HepG2 (cell line): ENCODE results near the gene NT5C3B. TPM values are rescaled to one million over a fixed set of nuclear protein-coding genes. Genes with fewer than 3 reads are reported as not detected.

Experiments used
- AFF4 ChIP-seq: sonication (generic); formaldehyde crosslinking; IDR thresholded peaks from 2 replicates; pipeline ENCODE4 v1.4.0; 2020; ENCODE audit warnings: missing genetic modification reagents
- BRD4 ChIP-seq: sonication (generic); formaldehyde crosslinking; IDR thresholded peaks from 2 replicates; pipeline ENCODE4 v1.4.0; 2020; ENCODE audit warnings: missing genetic modification reagents
- DBP ChIP-seq: sonication (generic); formaldehyde crosslinking; IDR thresholded peaks from 2 replicates; pipeline ENCODE4 v1.4.0; 2020; ENCODE audit warnings: missing genetic modification reagents; ENCODE audit errors: not compliant biosample characterization
- E2F2 ChIP-seq: sonication (generic); formaldehyde crosslinking; IDR thresholded peaks from 2 replicates; pipeline ENCODE4 v1.4.0; 2020; ENCODE audit warnings: missing genetic modification reagents, borderline replicate concordance
- HOMEZ ChIP-seq: IDR thresholded peaks from 2 replicates; pipeline ENCODE4 v1.6.1; 2016; ENCODE audit warnings: low read depth
- NFKBIZ ChIP-seq: IDR thresholded peaks from 2 replicates; pipeline ENCODE4 v1.6.1; 2018; ENCODE audit warnings: missing genetic modification reagents, missing compliant biosample characterization
- NR2F2 ChIP-seq: IDR thresholded peaks from 2 replicates; pipeline ENCODE4 v1.6.1; 2012; ENCODE audit warnings: low read depth, inconsistent platforms, borderline replicate concordance
- TEAD3 ChIP-seq: optimal IDR thresholded peaks from 2 replicates; pipeline ENCODE3; 2016; ENCODE audit warnings: borderline replicate concordance
- ZBTB33 ChIP-seq: sonication (generic); formaldehyde crosslinking; IDR thresholded peaks from 2 replicates; pipeline ENCODE4 v1.4.0; 2020; ENCODE audit warnings: missing genetic modification reagents
- ZFP37 ChIP-seq: sonication (generic); formaldehyde crosslinking; IDR thresholded peaks from 2 replicates; pipeline ENCODE4 v1.4.0; 2020; ENCODE audit warnings: missing genetic modification reagents, borderline replicate concordance
- ZNF121 ChIP-seq: sonication (generic); formaldehyde crosslinking; IDR thresholded peaks from 2 replicates; pipeline ENCODE4 v1.5.0; 2020; ENCODE audit warnings: mild to moderate bottlenecking, missing genetic modification reagents
- ZNF24 ChIP-seq: fragments of 450-650 bp; IDR thresholded peaks from 2 replicates; pipeline ENCODE4 v1.6.1; 2017; ENCODE audit warnings: antibody characterized with exemption, mild to moderate bottlenecking
- ZNF44 ChIP-seq: sonication (generic); formaldehyde crosslinking; IDR thresholded peaks from 2 replicates; pipeline ENCODE4 v1.5.1; 2020; ENCODE audit warnings: mild to moderate bottlenecking, missing genetic modification reagents
- ZNF460 ChIP-seq: sonication (generic); formaldehyde crosslinking; IDR thresholded peaks from 2 replicates; pipeline ENCODE4 v1.5.1; 2020; ENCODE audit warnings: missing genetic modification reagents, mild to moderate bottlenecking, borderline replicate concordance
- ZNF619 ChIP-seq: sonication (generic); formaldehyde crosslinking; IDR thresholded peaks from 2 replicates; pipeline ENCODE4 v1.4.0; 2020; ENCODE audit warnings: mild to moderate bottlenecking, missing genetic modification reagents
- polyA plus RNA-seq, 8 experiments: library from polyadenylated mRNA; depleted of rRNA in 3 of 8; stranded (reverse) in 7 of 8; unstranded in 1 of 8; fragments of >200 nt; fragmentation: Illumina TruSeq in 4 of 8; extraction: Trizol in 4 of 8; gene quantifications; 2 replicates each; pipeline versions ENCODE4 v1.2.1 to v1.2.3, GENCODE V29; 2011 to 2016; ENCODE audit warnings: low read depth in 4 of 8, missing spikeins in 1 of 8, mixed read lengths in 1 of 8; ENCODE audit not compliant: insufficient read depth in 1 of 8
- total RNA-seq, 5 experiments: library from RNA; depleted of rRNA; stranded (reverse); fragments of >200 nt; fragmentation: Illumina TruSeq; extraction: Trizol; gene quantifications; 2 replicates each; pipeline ENCODE4 v1.2.3, GENCODE V29; 2016; ENCODE audit warnings: low read depth in 1 of 5
- TF ChIP-seq, protein P1 (sequence below): IDR thresholded peaks from 2 replicates; pipeline ENCODE4 v1.6.1; 2012; ENCODE audit warnings: low read length, improper control_type of control experiment

Gene NT5C3B
- total and polyA plus RNA-seq, 2 of the 13 experiments (the other 11 are each of a cell fraction or from before 2014, with no cell fraction given) = 104 to 126 TPM

DNA sequence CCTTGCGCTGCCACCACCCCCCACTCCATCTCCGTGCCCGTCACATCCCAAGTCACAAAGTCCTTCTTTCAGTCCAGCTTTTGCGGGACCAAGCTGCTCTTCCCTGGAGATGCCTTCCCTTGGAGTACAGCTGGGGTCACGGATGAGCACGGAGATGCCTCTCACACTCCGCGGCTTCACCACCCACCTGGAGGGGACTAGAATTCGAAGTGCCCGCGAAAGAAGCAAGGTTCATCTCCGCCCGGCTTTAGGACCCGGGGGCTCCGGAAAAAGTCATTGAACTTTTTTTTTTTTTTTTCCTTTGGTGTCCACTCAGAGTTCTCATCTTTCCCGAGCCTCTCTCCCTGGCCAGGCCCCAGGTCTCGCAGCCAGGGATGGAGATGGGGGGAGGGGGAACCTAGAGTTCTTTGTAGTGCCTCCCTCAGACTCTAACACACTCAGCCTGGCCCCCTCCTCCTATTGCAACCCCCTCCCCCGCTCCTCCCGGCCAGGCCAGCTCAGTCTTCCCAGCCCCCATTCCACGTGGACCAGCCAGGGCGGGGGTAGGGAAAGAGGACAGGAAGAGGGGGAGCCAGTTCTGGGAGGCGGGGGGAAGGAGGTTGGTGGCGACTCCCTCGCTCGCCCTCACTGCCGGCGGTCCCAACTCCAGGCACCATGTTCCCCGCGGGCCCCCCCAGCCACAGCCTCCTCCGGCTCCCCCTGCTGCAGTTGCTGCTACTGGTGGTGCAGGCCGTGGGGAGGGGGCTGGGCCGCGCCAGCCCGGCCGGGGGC lies 23.5 kb downstream of the NT5C3B start, which contains the start of gene FKBP10 (continued):
- 0 out of 2 replicates have a peak, but pooled peaks have one; percentile 20 for TF ChIP-seq ZNF619 (CRISPR knock-in tag)
- TF ChIP-seq, protein P1, sequence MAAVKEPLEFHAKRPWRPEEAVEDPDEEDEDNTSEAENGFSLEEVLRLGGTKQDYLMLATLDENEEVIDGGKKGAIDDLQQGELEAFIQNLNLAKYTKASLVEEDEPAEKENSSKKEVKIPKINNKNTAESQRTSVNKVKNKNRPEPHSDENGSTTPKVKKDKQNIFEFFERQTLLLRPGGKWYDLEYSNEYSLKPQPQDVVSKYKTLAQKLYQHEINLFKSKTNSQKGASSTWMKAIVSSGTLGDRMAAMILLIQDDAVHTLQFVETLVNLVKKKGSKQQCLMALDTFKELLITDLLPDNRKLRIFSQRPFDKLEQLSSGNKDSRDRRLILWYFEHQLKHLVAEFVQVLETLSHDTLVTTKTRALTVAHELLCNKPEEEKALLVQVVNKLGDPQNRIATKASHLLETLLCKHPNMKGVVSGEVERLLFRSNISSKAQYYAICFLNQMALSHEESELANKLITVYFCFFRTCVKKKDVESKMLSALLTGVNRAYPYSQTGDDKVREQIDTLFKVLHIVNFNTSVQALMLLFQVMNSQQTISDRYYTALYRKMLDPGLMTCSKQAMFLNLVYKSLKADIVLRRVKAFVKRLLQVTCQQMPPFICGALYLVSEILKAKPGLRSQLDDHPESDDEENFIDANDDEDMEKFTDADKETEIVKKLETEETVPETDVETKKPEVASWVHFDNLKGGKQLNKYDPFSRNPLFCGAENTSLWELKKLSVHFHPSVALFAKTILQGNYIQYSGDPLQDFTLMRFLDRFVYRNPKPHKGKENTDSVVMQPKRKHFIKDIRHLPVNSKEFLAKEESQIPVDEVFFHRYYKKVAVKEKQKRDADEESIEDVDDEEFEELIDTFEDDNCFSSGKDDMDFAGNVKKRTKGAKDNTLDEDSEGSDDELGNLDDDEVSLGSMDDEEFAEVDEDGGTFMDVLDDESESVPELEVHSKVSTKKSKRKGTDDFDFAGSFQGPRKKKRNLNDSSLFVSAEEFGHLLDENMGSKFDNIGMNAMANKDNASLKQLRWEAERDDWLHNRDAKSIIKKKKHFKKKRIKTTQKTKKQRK = no peak
- no peak for TF ChIP-seq ZFP37 (CRISPR knock-in tag)
- no peak for TF ChIP-seq DBP (CRISPR knock-in tag)
- no peak for TF ChIP-seq ZNF44 (CRISPR knock-in tag)
- 0 out of 2 replicates have a peak, but pooled peaks have one; percentile 11 for TF ChIP-seq ZNF121 (CRISPR knock-in tag)
- TF ChIP-seq NR2F2 = peak; percentile 20; the same call in 1 of the 2 replicates
- no peak for TF ChIP-seq ZNF24
- TF ChIP-seq ZBTB33 (CRISPR knock-in tag) = no peak
- TF ChIP-seq E2F2 (CRISPR knock-in tag) = no peak
- TF ChIP-seq TEAD3 (CRISPR knock-in tag) = no peak
- no peak for TF ChIP-seq HOMEZ (CRISPR knock-in tag)
- no peak; the same call in 1 of the 2 replicates for TF ChIP-seq BRD4 (CRISPR knock-in tag)
- TF ChIP-seq AFF4 (CRISPR knock-in tag) = no peak; the same call in 1 of the 2 replicates
- TF ChIP-seq ZNF460 (CRISPR knock-in tag) = no peak
- TF ChIP-seq NFKBIZ (CRISPR knock-in tag) = no peak
